Prostate gland (tissue), 2 donors: ENCODE measurements around the gene PGM3. TPM values are rescaled to one million over a fixed set of nuclear protein-coding genes. Genes with fewer than 3 reads are reported as not detected.

Source experiments
- DNase-seq: peaks from one replicate; pipeline ENCODE4 v3.0.0-alpha.2; 2019; ENCODE audit warnings: low spot score
- H3K27ac ChIP-seq, 2 donors: fragments of 200-600 bp; sonication (generic); 2 replicates each; pipeline ENCODE4 v1.5.1; 2017 to 2019
- H3K27me3 ChIP-seq: fragments of 200-600 bp; sonication (generic); replicated peaks from 2 replicates; pipeline ENCODE4 v1.5.1; 2019; ENCODE audit not compliant: insufficient read depth
- H3K36me3 ChIP-seq, 2 donors: fragments of 200-600 bp; sonication (generic); 1 replicate in 1 of 2; 2 replicates in 1 of 2; pipeline versions ENCODE4 v1.5.1 to v1.8.1; 2017 to 2019
- H3K4me1 ChIP-seq: fragments of 200-600 bp; sonication (generic); replicated peaks from 2 replicates; pipeline ENCODE4 v1.5.1; 2019
- H3K4me3 ChIP-seq, 2 donors: fragments of 200-600 bp; sonication (generic); 2 replicates each; pipeline ENCODE4 v1.5.1; 2017 to 2019
- H3K9me3 ChIP-seq: fragments of 200-600 bp; sonication (generic); 2 replicates; pipeline ENCODE4 v1.5.1; 2017
- POLR2A ChIP-seq: fragments of 450-650 bp; IDR thresholded peaks from one replicate; pipeline ENCODE4 v1.6.1; 2016; ENCODE audit warnings: antibody characterized with exemption, mild to moderate bottlenecking
- POLR2AphosphoS5 ChIP-seq: sonication (generic); formaldehyde crosslinking; IDR thresholded peaks from one replicate; pipeline ENCODE4 v1.6.1; 2017; ENCODE audit warnings: antibody characterized with exemption
- WGBS: methylation state at CpG from one replicate; pipeline ENCODE4 v1.1.5; 2018; 5-methylcytosine and 5-hydroxymethylcytosine counted together
- intact Hi-C: fragments of 100-400 bp; cut with DNase I; formaldehyde crosslinking; loops from one replicate; pipeline ENCODE4 v1.14.2; 2022
- total RNA-seq, 2 donors: library from RNA; depleted of rRNA; stranded (reverse); fragments of >200 nt; gene quantifications; one replicate each; pipeline ENCODE4 v1.1.0, GENCODE V29; 2016
- TF ChIP-seq, protein P1 (sequence below), 4 experiments: fragments of 200-600 bp in 2 of 4; fragments of 450-650 bp in 2 of 4; sonication (generic) in 2 of 4; IDR thresholded peaks; 1 replicate in 3 of 4; 2 replicates in 1 of 4; pipeline ENCODE4 v1.5.1; 2016 to 2019; ENCODE audit warnings: antibody characterized with exemption in 4 of 4, mild to moderate bottlenecking in 2 of 4, moderate library complexity in 2 of 4

Gene PGM3
- total RNA-seq, 2 donors from 2014 or later = 31.6 to 74.8 TPM

DNA sequence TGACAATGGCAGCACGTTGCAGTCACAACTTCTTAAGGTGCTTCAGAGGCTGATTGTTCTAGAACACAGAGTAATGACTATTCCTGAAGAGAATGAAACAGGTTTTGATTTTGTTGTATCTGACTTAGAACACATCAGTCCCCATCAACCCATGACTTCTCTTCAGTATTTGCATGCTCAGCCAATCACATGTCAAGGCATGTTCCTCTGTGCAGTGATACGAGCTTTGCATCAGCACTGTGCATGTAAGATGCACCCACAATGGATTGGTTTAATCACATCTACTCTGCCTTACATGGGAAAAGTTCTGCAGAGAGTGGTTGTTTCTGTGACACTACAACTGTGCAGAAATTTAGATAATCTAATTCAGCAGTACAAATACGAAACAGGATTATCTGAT, 54.3 kb downstream of the PGM3 start:
- WGBS = 72% methylated on average over 3 of the region's 3 CpGs
- Histone ChIP-seq H3K27ac (no peak overlapping the region), H3K4me3 (no peak overlapping the region), H3K36me3 (no peaks in the 10 kb centered on the region), H3K27me3 (no peaks in the 10 kb centered on the region), H3K9me3 (no peaks in the 10 kb centered on the region), H3K4me1 (no peaks in the 10 kb centered on the region)
- intact Hi-C loops = no loop called here
- TF ChIP-seq POLR2A (no peak), POLR2AphosphoS5 (no peak)
- TF ChIP-seq, protein P1, sequence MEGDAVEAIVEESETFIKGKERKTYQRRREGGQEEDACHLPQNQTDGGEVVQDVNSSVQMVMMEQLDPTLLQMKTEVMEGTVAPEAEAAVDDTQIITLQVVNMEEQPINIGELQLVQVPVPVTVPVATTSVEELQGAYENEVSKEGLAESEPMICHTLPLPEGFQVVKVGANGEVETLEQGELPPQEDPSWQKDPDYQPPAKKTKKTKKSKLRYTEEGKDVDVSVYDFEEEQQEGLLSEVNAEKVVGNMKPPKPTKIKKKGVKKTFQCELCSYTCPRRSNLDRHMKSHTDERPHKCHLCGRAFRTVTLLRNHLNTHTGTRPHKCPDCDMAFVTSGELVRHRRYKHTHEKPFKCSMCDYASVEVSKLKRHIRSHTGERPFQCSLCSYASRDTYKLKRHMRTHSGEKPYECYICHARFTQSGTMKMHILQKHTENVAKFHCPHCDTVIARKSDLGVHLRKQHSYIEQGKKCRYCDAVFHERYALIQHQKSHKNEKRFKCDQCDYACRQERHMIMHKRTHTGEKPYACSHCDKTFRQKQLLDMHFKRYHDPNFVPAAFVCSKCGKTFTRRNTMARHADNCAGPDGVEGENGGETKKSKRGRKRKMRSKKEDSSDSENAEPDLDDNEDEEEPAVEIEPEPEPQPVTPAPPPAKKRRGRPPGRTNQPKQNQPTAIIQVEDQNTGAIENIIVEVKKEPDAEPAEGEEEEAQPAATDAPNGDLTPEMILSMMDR (IDR thresholded peaks at IDR 0.05) = no peak
- no peak for DNase-seq

DNA sequence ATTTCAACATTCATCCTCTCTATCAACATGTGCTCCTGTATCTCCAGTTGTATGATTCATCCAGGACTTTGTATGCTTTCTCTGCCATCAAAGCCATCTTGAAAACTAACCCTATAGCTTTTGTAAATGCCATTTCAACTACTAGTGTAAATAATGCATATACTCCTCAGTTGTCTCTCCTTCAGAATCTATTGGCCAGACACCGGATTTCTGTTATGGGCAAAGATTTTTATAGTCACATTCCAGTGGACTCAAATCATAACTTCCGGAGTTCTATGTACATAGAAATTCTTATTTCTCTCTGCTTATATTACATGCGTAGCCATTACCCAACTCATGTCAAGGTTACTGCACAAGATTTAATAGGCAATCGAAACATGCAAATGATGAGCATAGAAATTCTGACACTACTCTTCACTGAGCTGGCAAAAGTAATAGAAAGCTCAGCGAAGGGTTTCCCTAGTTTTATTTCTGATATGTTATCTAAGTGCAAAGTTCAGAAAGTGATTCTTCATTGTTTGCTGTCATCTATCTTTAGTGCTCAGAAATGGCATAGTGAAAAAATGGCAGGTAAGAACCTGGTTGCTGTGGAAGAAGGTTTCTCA, 54.8 kb downstream of the PGM3 start:
- intact Hi-C loops = no loop called here
- TF ChIP-seq POLR2A = no peak
- TF ChIP-seq, protein P1 (IDR thresholded peaks at IDR 0.05) = no peak
- no peak for TF ChIP-seq POLR2AphosphoS5
- Histone ChIP-seq H3K36me3 (no peaks in the 10 kb centered on the region), H3K27ac (no peak overlapping the region), H3K9me3 (no peaks in the 10 kb centered on the region), H3K4me1 (no peaks in the 10 kb centered on the region), H3K4me3 (no peak overlapping the region), H3K27me3 (no peaks in the 10 kb centered on the region)
- no peak for DNase-seq
- 80% methylated on average over 5 of the region's 5 CpGs for WGBS

DNA sequence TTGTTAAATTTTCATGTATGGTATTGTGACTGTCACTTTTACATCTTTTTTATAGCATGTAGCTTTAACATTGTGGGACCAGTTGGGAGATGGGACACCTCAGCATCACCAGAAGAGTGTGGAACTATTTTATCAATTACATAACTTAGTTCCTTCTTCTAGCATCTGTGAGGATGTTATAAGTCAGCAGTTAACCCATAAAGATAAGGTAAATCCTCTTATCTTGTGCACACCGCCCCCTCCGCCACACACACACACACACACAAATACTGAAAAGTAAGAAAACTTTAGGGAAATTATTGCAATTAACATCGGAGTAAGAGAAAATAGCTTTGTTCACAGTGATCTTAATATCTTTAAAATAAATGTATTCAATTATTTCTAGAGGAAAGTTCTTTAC, 60.9 kb downstream of the PGM3 start:
- H3K27me3 ChIP-seq = no peaks in the 10 kb centered on the region
- H3K4me1 ChIP-seq = no peaks in the 10 kb centered on the region
- no peaks in the 10 kb centered on the region for H3K9me3 ChIP-seq
- intact Hi-C loops = no loop called here
- no peak overlapping the region for H3K27ac ChIP-seq
- no peak overlapping the region for H3K4me3 ChIP-seq
- no peak for TF ChIP-seq POLR2A
- TF ChIP-seq POLR2AphosphoS5 = no peak
- TF ChIP-seq, protein P1 (IDR thresholded peaks at IDR 0.05) = no peak
- no peaks in the 10 kb centered on the region for H3K36me3 ChIP-seq
- no peak for DNase-seq
- WGBS = 86% methylated on average over 3 of the region's 3 CpGs

DNA sequence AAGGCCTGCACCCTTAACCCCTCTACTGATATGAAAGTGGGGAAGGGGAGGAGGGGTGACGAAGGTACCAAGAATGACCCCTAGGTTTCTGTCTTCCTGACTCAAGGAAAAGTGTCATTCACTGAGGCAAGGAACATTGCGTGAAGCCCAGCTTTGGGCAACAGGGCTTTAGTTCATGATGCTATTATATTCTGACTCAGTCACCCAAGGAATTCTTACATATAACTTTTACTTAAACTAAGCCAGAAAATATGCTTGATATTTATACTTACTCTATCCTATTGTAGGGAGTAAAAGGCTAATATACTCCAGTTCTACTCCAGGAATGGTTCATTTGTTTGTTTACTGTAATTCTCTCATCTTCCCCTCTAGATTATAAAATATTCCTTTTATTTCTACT, 65.1 kb downstream of the PGM3 start:
- Histone ChIP-seq H3K4me1 (no peaks in the 10 kb centered on the region), H3K27ac (no peak overlapping the region), H3K4me3 (no peak overlapping the region), H3K36me3 (no peaks in the 10 kb centered on the region), H3K9me3 (no peaks in the 10 kb centered on the region), H3K27me3 (no peaks in the 10 kb centered on the region)
- no peak for DNase-seq
- intact Hi-C loops = no loop called here
- 95% methylated on average over 2 of the region's 2 CpGs for WGBS
- TF ChIP-seq POLR2AphosphoS5 (no peak), POLR2A (no peak)
- TF ChIP-seq, protein P1 (IDR thresholded peaks at IDR 0.05) = no peak

DNA sequence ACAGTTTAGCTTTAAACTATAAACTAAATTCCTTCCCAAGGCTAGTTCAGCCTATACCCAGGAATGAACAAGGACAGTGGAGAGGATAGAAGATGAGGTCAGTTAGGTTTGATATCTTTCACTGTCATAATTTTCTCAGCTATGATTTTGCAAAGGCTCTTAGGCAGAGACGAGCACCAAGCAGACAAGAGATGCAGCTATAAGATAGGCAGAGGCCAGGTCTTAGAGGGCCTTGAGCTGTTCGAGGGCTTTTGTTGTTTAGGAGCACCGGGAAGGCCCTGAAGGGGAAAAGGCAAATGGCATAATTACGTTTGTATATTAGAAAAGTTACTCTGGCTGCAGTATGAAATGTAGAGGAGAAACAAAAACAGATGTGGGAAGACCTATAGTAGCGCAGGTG, 65.8 kb downstream of the PGM3 start:
- WGBS = 93% methylated on average over 5 of the region's 5 CpGs
- H3K9me3 ChIP-seq = no peaks in the 10 kb centered on the region
- H3K36me3 ChIP-seq = no peaks in the 10 kb centered on the region

More for the DNA sequence above, 65.8 kb downstream of the PGM3 start:
- Histone ChIP-seq H3K4me3 (no peak overlapping the region), H3K27me3 (no peaks in the 10 kb centered on the region), H3K27ac (no peak overlapping the region), H3K4me1 (no peaks in the 10 kb centered on the region)
- no peak for DNase-seq
- intact Hi-C loops = no loop called here
- no peak for TF ChIP-seq POLR2AphosphoS5
- TF ChIP-seq, protein P1 (IDR thresholded peaks at IDR 0.05) = no peak
- no peak for TF ChIP-seq POLR2A
